ENCODE results near the gene ALDH9A1.
"Not testable (repeated sequence)": the region's sequence is repeated elsewhere in the genome, so short reads cannot be mapped to it uniquely, and the experiment has no call there.

Gene ALDH9A1

DNA sequence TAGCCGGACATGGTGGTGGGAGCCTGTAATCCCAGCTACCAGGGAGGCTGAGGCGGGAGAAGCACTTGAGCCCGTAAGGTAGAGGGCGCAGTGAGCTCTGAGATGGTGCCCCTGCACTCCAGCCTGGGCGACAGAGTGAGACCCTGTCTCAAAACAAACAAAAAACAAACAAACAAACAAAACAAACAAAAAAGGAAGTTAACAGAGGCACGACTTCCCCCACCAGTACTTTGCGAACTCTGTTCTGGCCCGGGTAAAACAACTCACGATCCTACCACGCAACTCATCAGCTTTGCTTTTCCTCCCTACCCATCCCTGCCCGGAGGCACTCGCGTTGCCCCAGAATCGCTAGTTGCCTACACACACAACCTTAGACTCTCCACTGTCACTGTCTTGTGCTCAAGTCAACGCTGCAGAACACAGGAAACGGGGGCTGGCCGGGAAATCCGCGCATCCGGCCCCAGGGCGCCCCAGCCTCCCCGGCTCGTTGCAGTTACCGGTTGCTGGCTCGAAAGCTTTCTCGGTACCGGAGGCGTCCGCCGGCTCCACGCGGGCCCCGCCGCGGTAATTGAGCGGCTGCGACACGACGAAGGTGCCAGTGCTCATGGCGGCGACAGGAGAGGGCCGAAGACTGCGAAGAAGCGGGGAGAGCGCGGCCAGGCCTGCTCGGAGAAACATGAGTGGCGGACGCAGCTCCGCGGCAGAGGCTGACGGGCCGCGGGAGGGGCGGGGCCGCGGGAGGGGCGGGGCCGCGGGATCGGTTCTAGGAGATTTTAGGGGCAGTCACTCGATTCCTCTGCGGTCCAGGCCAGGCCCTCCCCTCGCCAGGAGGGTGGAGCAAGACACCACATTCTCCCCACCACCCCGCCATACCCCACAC lies at the start of gene ALDH9A1:
Gene ALDH9A1, minus strand, starts transcription at position 682 of the 880 bp plus-strand sequence. Its CDS starts 4 bp downstream, at position 678.
- peak; percentile 70 to 74 for DNase-seq (ENCODE audit: low read depth in 1 of 2, low spot score in 1 of 2)

DNA sequence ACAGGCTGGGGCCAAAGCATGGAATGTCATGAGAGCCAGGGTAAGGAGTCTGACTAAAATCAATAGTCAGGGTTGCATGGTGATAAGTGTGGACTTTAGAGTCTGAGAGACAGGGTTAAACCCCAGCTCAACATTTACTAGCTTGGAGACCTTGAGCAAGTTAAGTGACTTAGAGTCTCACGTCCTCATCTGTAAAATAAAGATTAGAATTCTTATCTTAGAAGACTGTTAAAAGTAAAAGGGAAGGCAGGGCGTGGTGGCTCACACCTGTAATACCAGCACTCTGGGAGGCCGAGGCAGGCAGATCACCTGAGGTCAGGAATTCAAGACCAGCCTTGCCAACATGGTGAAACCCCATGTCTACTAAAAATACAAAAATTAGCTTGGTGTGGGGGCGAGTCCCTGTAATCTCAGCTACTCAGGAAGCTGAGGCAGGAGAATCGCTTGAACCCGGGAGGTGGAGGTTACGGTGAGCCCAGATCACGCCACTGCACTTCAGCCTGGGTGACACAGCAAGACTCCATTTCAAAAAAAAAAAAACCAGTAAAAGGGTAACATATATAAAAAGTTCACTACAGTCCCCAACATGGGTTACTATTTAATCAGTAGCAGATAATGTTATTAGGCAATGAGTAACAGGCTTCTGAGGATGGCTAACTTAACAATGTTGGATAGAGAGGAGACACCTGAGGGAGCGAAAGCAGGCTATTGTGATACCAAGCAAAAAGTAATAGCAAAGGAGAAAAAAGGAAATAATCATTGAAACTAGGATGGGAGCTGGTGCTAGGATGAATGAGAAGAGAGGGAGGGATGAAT lies 49.5 kb upstream of the ALDH9A1 start:
- DNase-seq (ENCODE audit: low read depth in 1 of 2, low spot score in 1 of 2): no peak

DNA sequence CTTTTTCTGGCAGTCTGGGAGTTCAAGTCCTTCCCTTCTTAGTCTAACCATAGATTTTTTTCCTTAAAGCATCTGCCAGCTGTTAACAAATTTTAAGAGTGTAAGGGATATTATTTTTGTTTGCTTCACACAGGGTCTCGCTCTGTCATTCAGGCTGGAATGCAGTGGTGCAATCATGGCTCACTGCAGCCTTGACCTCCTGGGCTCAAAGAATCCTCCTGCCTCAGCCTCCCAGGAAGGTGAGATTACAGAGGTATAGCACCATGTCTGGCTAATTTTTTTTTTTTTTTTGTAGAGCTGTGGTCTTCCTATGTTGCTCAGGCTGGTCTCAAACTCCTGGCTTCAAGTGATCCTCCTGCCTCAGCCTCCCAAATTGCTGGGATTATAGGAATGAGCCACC lies 46.6 kb upstream of the ALDH9A1 start:
- DNase-seq (ENCODE audit: low read depth in 1 of 2, low spot score in 1 of 2): not testable (repeated sequence)

DNA sequence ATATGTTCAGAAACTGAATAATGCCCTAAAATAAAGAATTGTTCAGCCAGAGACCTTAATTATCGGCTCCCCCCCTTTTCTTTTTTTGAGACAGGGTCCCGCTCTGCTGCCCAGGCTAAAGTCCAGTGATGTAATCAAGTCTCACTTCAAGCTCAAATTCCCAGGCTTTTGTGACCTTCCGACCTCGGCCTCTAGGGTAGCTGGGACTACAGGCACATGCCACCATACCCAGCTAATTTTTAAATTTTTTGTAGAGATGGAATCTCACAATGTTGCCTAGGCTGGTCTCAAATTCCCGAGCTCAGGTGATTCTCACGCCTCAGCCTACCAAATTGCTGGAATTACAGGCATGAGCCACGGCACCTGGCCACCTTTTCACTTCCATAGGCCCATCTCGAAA lies 43.8 kb upstream of the ALDH9A1 start:
- no peak for DNase-seq (ENCODE audit: low read depth in 1 of 2, low spot score in 1 of 2)

GRCh38 chr1:165738794-165739193 lies 40.4 kb upstream of the ALDH9A1 start:
- DNase-seq (ENCODE audit: low read depth in 1 of 2, low spot score in 1 of 2): no peak

- DNase-seq (ENCODE audit: low read depth in 1 of 2, low spot score in 1 of 2): no peak
These were observed 38.8 kb upstream of the ALDH9A1 start for GRCh38 chr1:165737196-165737595.

DNA sequence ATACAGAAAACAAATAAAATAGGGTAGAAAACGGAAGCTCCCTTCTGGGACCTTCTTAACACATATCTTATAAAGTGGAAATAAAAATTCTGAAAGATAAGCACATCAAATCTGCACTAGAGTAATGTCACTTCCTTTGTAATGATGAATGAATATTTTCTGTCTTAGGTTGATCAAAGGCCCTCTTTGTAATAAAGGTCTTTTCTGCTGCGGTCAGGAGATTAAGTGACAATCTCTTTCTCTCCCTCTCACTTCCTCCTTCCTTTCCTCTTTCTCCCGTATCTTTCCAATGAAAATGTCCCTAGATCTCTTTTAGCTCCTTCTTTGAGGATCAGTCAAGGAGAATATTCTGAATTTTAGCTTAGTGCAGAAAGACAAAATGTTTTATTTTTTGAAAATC lies 36.5 kb upstream of the ALDH9A1 start:
- no peak for DNase-seq (ENCODE audit: low read depth in 1 of 2, low spot score in 1 of 2)

GRCh38 chr1:165726841-165727240 lies 28.5 kb upstream of the ALDH9A1 start:
- no peak for DNase-seq (ENCODE audit: low read depth in 1 of 2, low spot score in 1 of 2)

GRCh38 chr1:165726169-165726568 lies 27.8 kb upstream of the ALDH9A1 start:
- DNase-seq (ENCODE audit: low read depth in 1 of 2, low spot score in 1 of 2): no peak

- no peak for DNase-seq (ENCODE audit: low read depth in 1 of 2, low spot score in 1 of 2)
These were observed 19.7 kb upstream of the ALDH9A1 start for GRCh38 chr1:165717918-165718515.

GRCh38 chr1:165716265-165717051 lies 18.1 kb upstream of the ALDH9A1 start:
- not testable (repeated sequence) for DNase-seq (ENCODE audit: low read depth in 1 of 2, low spot score in 1 of 2)

DNA sequence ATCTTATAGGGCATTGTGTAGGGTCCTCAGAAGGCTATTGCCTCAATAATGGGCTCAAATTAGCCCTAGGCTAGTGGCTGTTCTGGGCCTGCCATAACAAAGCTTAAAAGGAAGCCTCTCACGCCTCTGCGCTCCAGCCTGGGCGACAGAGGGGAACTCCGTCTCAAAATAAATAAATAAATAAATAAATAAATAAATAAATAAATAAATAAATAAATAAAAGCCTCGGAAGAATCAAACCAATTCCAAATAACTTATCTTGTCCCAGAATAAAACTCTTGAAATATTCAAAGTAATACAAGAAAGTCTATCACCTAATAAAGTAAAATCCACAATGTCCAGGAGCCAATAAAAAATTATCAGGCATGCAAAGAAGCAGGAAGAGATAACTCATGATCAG lies 14.4 kb upstream of the ALDH9A1 start:
- no peak for DNase-seq (ENCODE audit: low read depth in 1 of 2, low spot score in 1 of 2)

GRCh38 chr1:165707984-165708706 lies 9.8 kb upstream of the ALDH9A1 start:
- no peak for DNase-seq (ENCODE audit: low read depth in 1 of 2, low spot score in 1 of 2)

DNA sequence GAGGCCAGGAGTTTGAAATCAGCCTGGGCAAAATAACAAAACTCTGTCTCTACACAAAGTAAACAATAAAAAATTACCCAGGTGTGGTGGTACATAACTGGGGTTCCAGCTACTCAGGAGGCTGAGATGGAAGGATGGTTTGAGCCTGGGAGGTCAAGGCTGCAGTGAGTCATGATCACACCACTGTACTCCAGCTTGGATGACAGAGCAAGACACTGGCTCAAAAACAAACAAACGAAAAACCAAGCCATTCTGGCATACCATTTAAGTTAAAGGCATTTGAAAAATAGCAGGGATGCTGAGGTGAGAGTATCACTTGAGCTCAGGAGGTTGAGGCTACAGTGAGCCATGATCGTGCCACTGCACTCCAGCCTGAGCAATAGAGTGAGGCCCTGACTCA lies 5.3 kb upstream of the ALDH9A1 start:
- DNase-seq (ENCODE audit: low read depth in 1 of 2, low spot score in 1 of 2): no peak

DNA sequence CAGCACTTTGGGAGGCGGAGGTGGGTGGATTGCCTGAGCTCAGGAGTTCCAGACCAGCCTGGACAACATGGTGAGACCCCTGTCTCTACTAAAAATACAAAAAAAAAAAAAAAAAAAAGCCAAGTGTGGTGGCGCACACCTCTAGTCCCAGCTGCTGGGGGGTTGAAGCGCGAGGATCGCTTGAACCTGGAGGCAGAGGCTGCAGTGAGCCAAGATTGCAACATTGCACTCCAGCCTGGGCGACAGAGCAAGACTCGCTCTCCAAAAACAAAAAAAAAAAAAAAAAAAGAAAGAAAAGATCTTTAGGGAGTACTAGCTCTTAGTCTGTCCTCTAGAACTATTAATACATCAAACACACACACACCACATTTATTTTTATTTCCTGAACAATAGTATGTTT lies 3.6 kb upstream of the ALDH9A1 start:
- DNase-seq (ENCODE audit: low read depth in 1 of 2, low spot score in 1 of 2): not testable (repeated sequence)

DNA sequence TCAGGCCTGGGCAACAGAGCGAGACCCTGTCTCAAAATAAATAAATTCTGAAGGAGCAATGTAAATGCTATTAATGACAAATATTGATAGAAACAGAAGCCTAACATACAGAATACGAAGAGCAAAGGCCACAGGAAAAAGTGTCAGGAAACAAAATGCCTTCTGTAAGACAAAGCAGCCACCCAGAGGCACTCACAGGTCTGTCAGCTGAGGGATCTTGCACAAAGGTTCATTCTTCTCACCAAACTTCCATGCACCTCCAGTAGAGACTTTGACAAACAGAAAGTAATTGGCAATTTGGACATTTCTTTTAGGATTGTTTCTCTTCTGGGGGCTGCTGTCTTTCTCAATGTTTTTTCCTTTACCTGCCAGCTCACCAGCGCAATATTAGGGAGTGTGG lies 1.2 kb upstream of the ALDH9A1 start:
- DNase-seq (ENCODE audit: low read depth in 1 of 2, low spot score in 1 of 2): no peak

- no peak for DNase-seq (ENCODE audit: low read depth in 1 of 2, low spot score in 1 of 2)
These were observed 345 bp upstream of the ALDH9A1 start for GRCh38 chr1:165698761-165699052.

GRCh38 chr1:165697491-165697880 lies 876 bp downstream of the ALDH9A1 start:
- DNase-seq (ENCODE audit: low read depth in 1 of 2, low spot score in 1 of 2): no peak

DNA sequence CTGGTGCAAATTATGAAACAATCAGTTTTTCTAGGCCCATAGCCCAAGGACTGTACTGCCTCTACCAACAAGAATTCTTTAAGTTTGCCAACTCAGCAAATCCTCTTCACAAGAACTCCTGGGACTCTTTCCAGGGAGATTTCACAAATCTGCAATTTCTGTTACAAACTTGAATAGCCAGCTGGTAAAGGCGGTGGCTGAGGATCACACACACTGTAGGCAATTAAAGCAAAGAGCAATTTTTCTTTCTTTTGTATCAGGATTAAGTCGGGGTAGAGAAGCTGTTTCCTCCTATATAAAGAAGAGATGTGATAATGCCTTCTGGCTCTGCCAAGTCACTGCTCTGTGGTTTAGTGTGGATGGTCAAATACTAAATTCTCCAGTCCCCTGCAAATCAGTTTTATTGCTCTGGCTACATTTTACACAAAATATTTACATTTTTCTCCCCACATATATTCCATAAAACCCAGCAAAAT lies 1.7 kb downstream of the ALDH9A1 start:
- DNase-seq (ENCODE audit: low read depth in 1 of 2, low spot score in 1 of 2): no peak

DNA sequence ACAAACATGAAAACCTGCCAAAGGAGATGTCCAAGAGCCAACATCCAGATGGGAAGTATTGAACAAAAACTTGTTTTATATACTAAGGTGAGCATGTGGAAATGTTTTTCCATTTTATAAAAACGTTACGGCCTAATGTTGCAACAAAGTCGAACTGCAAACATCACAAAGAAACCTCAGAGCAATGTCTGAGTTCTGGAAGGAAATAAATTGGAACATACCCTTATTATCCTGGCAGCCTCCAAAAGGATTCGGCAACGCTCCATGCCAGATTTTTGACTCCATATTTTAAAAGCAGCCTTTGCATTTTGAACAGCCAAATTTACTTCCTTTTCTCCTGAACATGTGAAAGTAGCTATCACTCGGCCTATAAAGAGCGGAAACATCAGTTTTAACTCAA lies 3.3 kb downstream of the ALDH9A1 start:
- no peak for DNase-seq (ENCODE audit: low read depth in 1 of 2, low spot score in 1 of 2)

Measured in activated T-helper 1 cell treated with anti-CD3 and anti-CD28 coated beads, Interleukin-2, amount 50 U/mL, for 16 hours (primary cell).